ENCODE measurements around the gene CCDC112. TPM values are rescaled to one million over a fixed set of nuclear protein-coding genes. Genes with fewer than 3 reads are reported as not detected.

Gene CCDC112
- total RNA-seq, 1 experiment from 2014 or later, result 13.0 TPM

- H3K4me3 Mint-ChIP-seq, result no peak overlapping the region
- H2AFZ ChIP-seq (ENCODE audit: low read length), result no peak overlapping the region
- no peaks in the 10 kb centered on the region for H3K23me2 ChIP-seq (ENCODE audit: insufficient read length, low read depth, low read length, poor library complexity, severe bottlenecking)
- no peak overlapping the region for H3K23ac ChIP-seq (ENCODE audit: insufficient read length, low read depth, low read length)
- no peak overlapping the region for H2BK20ac ChIP-seq (ENCODE audit: low read depth, low read length, poor library complexity, severe bottlenecking)
- H4K20me1 ChIP-seq (ENCODE audit: control insufficient read depth, insufficient read depth, insufficient read length), result no peaks in the 10 kb centered on the region
- no peaks in the 10 kb centered on the region for H3K9me3 ChIP-seq (ENCODE audit: control insufficient read depth, low read depth, low read length)
- no peak overlapping the region for H3K4ac ChIP-seq (ENCODE audit: low read depth, low read length)
- H3K36me3 Mint-ChIP-seq (ENCODE audit: insufficient read depth in 1 of 3, low read depth in 3 of 3), result peaks cover 0 to 9% (median 0%) of the 10 kb centered on the region in 3 experiments; a peak in 3 of 7 replicates
- WGBS (ENCODE audit: extremely low coverage, insufficient read length, low lambda C conversion rate), result no CpG with 5 or more reads among the region's 3 CpGs
- no peak overlapping the region for H3K27ac Mint-ChIP-seq
- no peak for TF ChIP-seq CTCF (conservative IDR thresholded peaks at IDR 0.05)
- no peak overlapping the region for H3K27ac ChIP-seq (ENCODE audit: insufficient read length, low read depth, low read length)
- H3K4me1 Mint-ChIP-seq, result peaks cover 4 to 10% of the 10 kb centered on the region in 2 experiments
- no peak overlapping the region for H4K5ac ChIP-seq (ENCODE audit: insufficient read length, low read depth, low read length)
- H3K18ac ChIP-seq (ENCODE audit: insufficient read length, low read depth, low read length), result no peak overlapping the region
- no peak overlapping the region for H2BK12ac ChIP-seq (ENCODE audit: insufficient read length, low read depth, low read length)
- H3K79me2 ChIP-seq (ENCODE audit: insufficient read depth, low read length), result no peaks in the 10 kb centered on the region
- no peaks in the 10 kb centered on the region for H3K27me3 Mint-ChIP-seq (ENCODE audit: low read depth)
- H3T11ph ChIP-seq (ENCODE audit: low read length), result no peak overlapping the region
- H2BK120ac ChIP-seq (ENCODE audit: low read depth, low read length, poor library complexity, severe bottlenecking), result no peak overlapping the region
- DNase-seq, result no peak
- no peak overlapping the region for H3K9ac ChIP-seq (ENCODE audit: extremely low read depth, insufficient read length, low read length)
- H2BK15ac ChIP-seq (ENCODE audit: low read depth, low read length), result no peak overlapping the region
- no peaks in the 10 kb centered on the region for H3K4me1 ChIP-seq (ENCODE audit: insufficient read depth, low read length)
- H4K8ac ChIP-seq (replicated peaks; ENCODE audit: insufficient read length, low read depth, low read length), result no peak overlapping the region
- H3K4me2 ChIP-seq (ENCODE audit: insufficient read depth, insufficient read length, low read length), result no peak overlapping the region
- H4K91ac ChIP-seq (ENCODE audit: insufficient read length, low read depth, low read length), result no peak overlapping the region
- H2AK5ac ChIP-seq (ENCODE audit: insufficient read length, low read length), result no peak overlapping the region
- H3K14ac ChIP-seq (ENCODE audit: insufficient read depth, low read length), result no peak overlapping the region
- H3K27me3 ChIP-seq (ENCODE audit: insufficient read depth, low read length), result no peaks in the 10 kb centered on the region
- peaks cover 8 to 9% of the 10 kb centered on the region in 2 experiments; a peak in 4 of 5 replicates for H3K9me3 Mint-ChIP-seq
- H3K56ac ChIP-seq (ENCODE audit: insufficient read length, low read depth, low read length), result no peak overlapping the region
- H2BK5ac ChIP-seq (ENCODE audit: insufficient read length, low read length), result no peak overlapping the region
- H3K79me1 ChIP-seq (ENCODE audit: insufficient read depth, low read depth, low read length, poor library complexity, severe bottlenecking), result no peaks in the 10 kb centered on the region
These were observed 24.9 kb upstream of the CCDC112 start for GRCh38 chr5:115321309-115321708.

All from H9 (cell line).